Measurements from ENCODE around the gene IPMK.
"Not testable (repeated sequence)": the region's sequence is repeated elsewhere in the genome, so short reads cannot be mapped to it uniquely, and the experiment has no call there.

The IPMK gene

GRCh38 chr10:58219875-58220274 lies 47.8 kb downstream of the IPMK start:
- no peak for FAIRE-seq

GRCh38 chr10:58217612-58218011 lies 50.1 kb downstream of the IPMK start:
- FAIRE-seq: no peak

GRCh38 chr10:58212622-58213021 lies 55.1 kb downstream of the IPMK start:
- no peak for FAIRE-seq

- FAIRE-seq: no peak
Observed at GRCh38 chr10:58210160-58210559, 57.5 kb downstream of the IPMK start.

- FAIRE-seq: no peak
Observed at GRCh38 chr10:58209669-58210068, 58.0 kb downstream of the IPMK start.

GRCh38 chr10:58206251-58206650 lies 61.4 kb downstream of the IPMK start:
- FAIRE-seq: no peak

- FAIRE-seq: no peak
Observed at GRCh38 chr10:58201704-58202103, 66.0 kb downstream of the IPMK start.

GRCh38 chr10:58189269-58189668 lies 78.4 kb downstream of the IPMK start:
- no peak for FAIRE-seq

GRCh38 chr10:58184120-58184670 lies 83.5 kb downstream of the IPMK start:
- FAIRE-seq: no peak

GRCh38 chr10:58180666-58181065 lies 87.0 kb downstream of the IPMK start:
- FAIRE-seq: no peak

- no peak for FAIRE-seq
Observed at GRCh38 chr10:58179238-58179637, 88.5 kb downstream of the IPMK start.

GRCh38 chr10:58178811-58179210 lies 88.9 kb downstream of the IPMK start:
- FAIRE-seq: no peak

- peak; percentile 96 for FAIRE-seq
Observed at GRCh38 chr10:58177362-58177947, 90.2 kb downstream of the IPMK start.

- no peak for FAIRE-seq
Observed at GRCh38 chr10:58175990-58176900, 91.4 kb downstream of the IPMK start.

- no peak for FAIRE-seq
Observed at GRCh38 chr10:58174831-58175230, 92.9 kb downstream of the IPMK start.

GRCh38 chr10:58173391-58173790 lies 94.3 kb downstream of the IPMK start:
- no peak for FAIRE-seq

- FAIRE-seq: no peak
Observed at GRCh38 chr10:58171146-58171545, 96.5 kb downstream of the IPMK start.

GRCh38 chr10:58164517-58164916 lies 103.2 kb downstream of the IPMK start:
- FAIRE-seq: no peak

- FAIRE-seq: peak; percentile 57
Observed at GRCh38 chr10:58158806-58159205, 108.9 kb downstream of the IPMK start.

- peak; percentile 8 for FAIRE-seq
Observed at GRCh38 chr10:58157076-58157766, 110.5 kb downstream of the IPMK start.

- not testable (repeated sequence) for FAIRE-seq
Observed at GRCh38 chr10:58155941-58156340, 111.8 kb downstream of the IPMK start.

GRCh38 chr10:58153751-58154150 lies 113.9 kb downstream of the IPMK start:
- no peak for FAIRE-seq

- FAIRE-seq: peak; percentile 64
Observed at GRCh38 chr10:58152673-58153263, 114.9 kb downstream of the IPMK start.
